H1 (cell line): ENCODE measurements around the gene SEMA3F. TPM values are rescaled to one million over a fixed set of nuclear protein-coding genes. Genes with fewer than 3 reads are reported as not detected.

Source experiments
- CHD1 ChIP-seq: IDR thresholded peaks from 2 replicates; pipeline ENCODE4 v1.6.1; 2012; ENCODE audit warnings: low read depth, low read length, improper control_type of control experiment
- CTBP2 ChIP-seq: IDR thresholded peaks from 2 replicates; pipeline ENCODE4 v1.7.0; 2011; ENCODE audit warnings: borderline replicate concordance, mild to moderate bottlenecking, moderate library complexity, mixed read lengths, low read length; ENCODE audit not compliant: insufficient read depth, insufficient read length
- CTCF ChIP-seq, 3 experiments: IDR thresholded peaks; 1 replicate in 2 of 3; 2 replicates in 1 of 3; pipeline versions ENCODE4 v1.5.1 to v1.6.1; 2011; ENCODE audit warnings: low read length in 3 of 3, mild to moderate bottlenecking in 3 of 3, inconsistent platforms in 2 of 3, low read depth in 1 of 3, moderate library complexity in 1 of 3; ENCODE audit not compliant: insufficient read depth in 1 of 3; ENCODE audit errors: control extremely low read depth in 1 of 3
- GABPA ChIP-seq: IDR thresholded peaks from 2 replicates; pipeline ENCODE4 v1.6.1; 2011; ENCODE audit warnings: mild to moderate bottlenecking, low read length, moderate library complexity, borderline replicate concordance; ENCODE audit not compliant: insufficient read depth
- GTF2F1 ChIP-seq: IDR thresholded peaks from 2 replicates; pipeline ENCODE4 v1.6.1; 2012; ENCODE audit warnings: low read depth, low read length, improper control_type of control experiment, borderline replicate concordance
- NANOG ChIP-seq: IDR thresholded peaks from 2 replicates; pipeline ENCODE4 v1.6.1; 2011; ENCODE audit warnings: low read length, low read depth, mild to moderate bottlenecking, inconsistent platforms; ENCODE audit not compliant: insufficient read depth, poor library complexity, severe bottlenecking
- POLR2AphosphoS5 ChIP-seq: IDR thresholded peaks from 2 replicates; pipeline ENCODE4 v1.6.1; 2011; ENCODE audit warnings: low read depth, low read length
- RBBP5 ChIP-seq: IDR thresholded peaks from 2 replicates; pipeline ENCODE4 v1.7.1; 2012; ENCODE audit warnings: low read depth, mild to moderate bottlenecking, inconsistent platforms, low read length, moderate library complexity, borderline replicate concordance
- TBP ChIP-seq: IDR thresholded peaks from 2 replicates; pipeline ENCODE4 v1.6.1; 2011; ENCODE audit warnings: low read depth, low read length, improper control_type of control experiment
- USF2 ChIP-seq: IDR thresholded peaks from 2 replicates; pipeline ENCODE4 v1.6.1; 2011; ENCODE audit warnings: low read length, improper control_type of control experiment
- polyA plus RNA-seq, 7 experiments: library from polyadenylated mRNA; depleted of rRNA in 3 of 7; stranded (reverse) in 5 of 7; unstranded in 2 of 7; fragments of >200 nt in 5 of 7; fragments of 200-250 nt in 2 of 7; gene quantifications; 1 replicate in 5 of 7; 2 replicates in 1 of 7; 4 replicates in 1 of 7; pipeline versions ENCODE4 v1.2.1 to v1.2.3, GENCODE V29; 2011 to 2013; ENCODE audit warnings: missing spikeins in 2 of 7, mixed read lengths in 2 of 7
- total RNA-seq: library from RNA; stranded (reverse); fragmentation: NEBNext Ultra II Directional; extraction: Animal tissue kit (Norgen Biotek cat#: 25700); gene quantifications from 2 replicates; pipeline ENCODE4 v1.2.1, GENCODE V29; 2021

SEMA3F gene
- total and polyA plus RNA-seq, 2 of the 8 experiments (the other 6 are each of a cell fraction or from before 2014, with no cell fraction given) = 20.3 to 37.0 TPM

GRCh38 chr3:50121072-50122032 lies 33.8 kb upstream of the SEMA3F start (continued):
- no peak for TF ChIP-seq USF2
- TF ChIP-seq CHD1 = no peak
- TF ChIP-seq NANOG = peak; percentile 11
- no peak for TF ChIP-seq TBP
- peak; percentile 18 for TF ChIP-seq CTBP2
- peak; percentile 52; the same call in 1 of the 2 replicates for TF ChIP-seq POLR2AphosphoS5
- no peak for TF ChIP-seq GTF2F1
- peak in 2 of 3 experiments; percentile 94; a peak in 3 of 4 replicates for TF ChIP-seq CTCF (IDR thresholded peaks at IDR 0.05; ENCODE audit: control extremely low read depth in 1 of 3, insufficient read depth in 1 of 3, low read depth in 1 of 3, low read length in 3 of 3)
- TF ChIP-seq RBBP5 = no peak
- TF ChIP-seq GABPA = peak; percentile 70; the same call in 1 of the 2 replicates
